IMR-90 (cell line): Measurements from ENCODE around the gene RORB.

Source experiments
- MAFK ChIP-seq: IDR thresholded peaks from 2 replicates; pipeline ENCODE4 v1.6.1; 2012; ENCODE audit warnings: low read depth, low read length, improper control_type of control experiment
- MXI1 ChIP-seq: IDR thresholded peaks from 2 replicates; pipeline ENCODE4 v1.6.1; 2012; ENCODE audit warnings: low read depth, mild to moderate bottlenecking, low read length, moderate library complexity, borderline replicate concordance
- POLR2A ChIP-seq: IDR thresholded peaks from 2 replicates; pipeline ENCODE4 v1.6.1; 2012; ENCODE audit warnings: mild to moderate bottlenecking, low read depth, low read length
- RCOR1 ChIP-seq: IDR thresholded peaks from 2 replicates; pipeline ENCODE4 v1.6.1; 2012; ENCODE audit warnings: mild to moderate bottlenecking, low read length, improper control_type of control experiment; ENCODE audit not compliant: insufficient replicate concordance
- TF ChIP-seq, protein P1 (sequence below): conservative IDR thresholded peaks from 2 replicates; pipeline ENCODE4 v1.5.1; 2012; ENCODE audit warnings: mild to moderate bottlenecking, low read depth, low read length, improper control_type of control experiment

DNA sequence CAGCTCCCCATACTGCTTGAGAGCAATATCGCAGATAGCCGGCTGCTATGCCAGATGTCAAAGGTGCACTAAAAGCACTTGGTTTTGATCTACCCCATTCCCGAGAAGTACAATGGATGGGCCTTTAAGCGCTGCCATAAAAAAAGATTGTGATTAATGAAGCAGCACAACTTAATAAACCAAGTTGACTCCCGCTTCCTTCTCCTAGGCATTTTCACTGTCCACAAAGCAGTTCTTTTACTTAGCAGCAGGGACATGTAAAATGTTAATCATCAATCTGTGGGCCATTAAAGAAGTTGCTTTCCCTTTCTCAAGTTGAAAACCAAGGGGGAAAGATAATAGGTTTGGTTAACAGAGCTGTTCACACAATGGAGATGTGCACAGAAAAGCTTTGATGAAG is 214.2 kb downstream of the RORB start:
- no peak for TF ChIP-seq POLR2A
- TF ChIP-seq, protein P1, sequence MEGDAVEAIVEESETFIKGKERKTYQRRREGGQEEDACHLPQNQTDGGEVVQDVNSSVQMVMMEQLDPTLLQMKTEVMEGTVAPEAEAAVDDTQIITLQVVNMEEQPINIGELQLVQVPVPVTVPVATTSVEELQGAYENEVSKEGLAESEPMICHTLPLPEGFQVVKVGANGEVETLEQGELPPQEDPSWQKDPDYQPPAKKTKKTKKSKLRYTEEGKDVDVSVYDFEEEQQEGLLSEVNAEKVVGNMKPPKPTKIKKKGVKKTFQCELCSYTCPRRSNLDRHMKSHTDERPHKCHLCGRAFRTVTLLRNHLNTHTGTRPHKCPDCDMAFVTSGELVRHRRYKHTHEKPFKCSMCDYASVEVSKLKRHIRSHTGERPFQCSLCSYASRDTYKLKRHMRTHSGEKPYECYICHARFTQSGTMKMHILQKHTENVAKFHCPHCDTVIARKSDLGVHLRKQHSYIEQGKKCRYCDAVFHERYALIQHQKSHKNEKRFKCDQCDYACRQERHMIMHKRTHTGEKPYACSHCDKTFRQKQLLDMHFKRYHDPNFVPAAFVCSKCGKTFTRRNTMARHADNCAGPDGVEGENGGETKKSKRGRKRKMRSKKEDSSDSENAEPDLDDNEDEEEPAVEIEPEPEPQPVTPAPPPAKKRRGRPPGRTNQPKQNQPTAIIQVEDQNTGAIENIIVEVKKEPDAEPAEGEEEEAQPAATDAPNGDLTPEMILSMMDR: no peak
- no peak for TF ChIP-seq RCOR1
- TF ChIP-seq MAFK: no peak
- TF ChIP-seq MXI1: no peak
